Measurements from ENCODE around the gene GUF1. TPM values are rescaled to one million over a fixed set of nuclear protein-coding genes. Genes with fewer than 3 reads are reported as not detected.

GUF1 gene, protein sequence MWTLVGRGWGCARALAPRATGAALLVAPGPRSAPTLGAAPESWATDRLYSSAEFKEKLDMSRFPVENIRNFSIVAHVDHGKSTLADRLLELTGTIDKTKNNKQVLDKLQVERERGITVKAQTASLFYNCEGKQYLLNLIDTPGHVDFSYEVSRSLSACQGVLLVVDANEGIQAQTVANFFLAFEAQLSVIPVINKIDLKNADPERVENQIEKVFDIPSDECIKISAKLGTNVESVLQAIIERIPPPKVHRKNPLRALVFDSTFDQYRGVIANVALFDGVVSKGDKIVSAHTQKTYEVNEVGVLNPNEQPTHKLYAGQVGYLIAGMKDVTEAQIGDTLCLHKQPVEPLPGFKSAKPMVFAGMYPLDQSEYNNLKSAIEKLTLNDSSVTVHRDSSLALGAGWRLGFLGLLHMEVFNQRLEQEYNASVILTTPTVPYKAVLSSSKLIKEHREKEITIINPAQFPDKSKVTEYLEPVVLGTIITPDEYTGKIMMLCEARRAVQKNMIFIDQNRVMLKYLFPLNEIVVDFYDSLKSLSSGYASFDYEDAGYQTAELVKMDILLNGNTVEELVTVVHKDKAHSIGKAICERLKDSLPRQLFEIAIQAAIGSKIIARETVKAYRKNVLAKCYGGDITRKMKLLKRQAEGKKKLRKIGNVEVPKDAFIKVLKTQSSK
- total RNA-seq: 10 to 100 TPM; 15.5 to 26.0 (median 25.0) TPM
- 10 to 100 TPM; 11.0 to 11.3 TPM for polyA plus RNA-seq
- 33.1 reads per million, percentile 62 among the genes with 10 or more reads in this experiment for total RNA-seq

DNA sequence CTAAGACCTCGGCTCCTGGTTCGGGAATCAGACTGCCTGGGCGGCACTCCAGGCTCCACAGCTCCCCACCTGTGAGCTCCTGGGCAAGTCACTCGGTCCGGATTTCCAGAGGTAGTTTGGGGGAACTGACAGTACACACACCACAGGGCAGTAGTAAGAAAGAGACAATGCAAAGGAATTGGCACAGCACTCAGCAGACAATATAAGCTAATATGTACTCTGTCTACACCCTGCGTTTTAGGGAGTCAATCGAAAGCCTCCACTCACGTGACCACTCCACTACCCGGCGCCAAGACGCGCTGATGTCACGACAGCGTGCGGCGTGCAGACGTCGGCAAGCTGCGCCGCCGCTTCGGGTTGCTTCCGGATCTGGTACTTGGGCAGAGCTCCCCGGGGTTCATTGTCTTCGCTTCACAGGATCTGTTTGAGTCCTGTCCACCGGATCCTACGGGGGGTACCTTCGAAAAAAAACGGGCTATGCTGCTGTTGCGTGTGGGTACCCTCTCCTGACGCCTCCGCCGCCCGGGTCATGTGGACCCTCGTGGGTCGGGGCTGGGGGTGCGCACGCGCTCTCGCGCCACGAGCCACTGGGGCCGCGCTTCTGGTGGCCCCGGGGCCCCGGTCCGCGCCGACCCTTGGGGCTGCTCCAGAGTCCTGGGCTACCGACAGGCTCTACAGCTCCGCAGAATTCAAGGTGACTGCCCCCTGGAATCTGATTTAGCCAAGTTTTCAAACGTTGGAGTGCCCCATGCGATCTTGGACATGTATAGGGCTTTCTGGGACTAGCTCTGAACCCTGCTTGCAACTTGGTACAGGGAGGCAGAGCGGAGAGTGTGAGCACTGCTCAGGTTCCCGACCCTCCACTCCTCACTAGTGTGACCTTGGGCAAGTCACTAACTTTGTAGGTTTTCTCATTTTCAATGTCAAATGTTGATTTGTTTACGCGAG lies at the start of gene GUF1:
Gene GUF1 (plus strand): TSS at position 327 of the 948 bp plus-strand sequence. CDS start 203 bp downstream, at position 530.
- POLR2A ChIA-PET: interaction anchor here (0.8 to 3.7 kb wide), 11 partner anchors 9 to 53 kb away, joined by 3 to 41 read pairs (median 5); partner anchors contain the start of gene GNPDA2
- peak within 1 kb of the TSS; percentile 98 for H3K27ac ChIP-seq (ENCODE audit: low read depth, low read length)
- peaks cover 8 to 15% of the 10 kb centered on the region in 2 donors for H3K4me1 ChIP-seq (ENCODE audit: control insufficient read depth in 2 of 2, insufficient read depth in 2 of 2, low read length in 2 of 2)
- Mint-ChIP-seq H3K4me1 (peaks cover 9 to 56% (median 42%) of the 10 kb centered on the region in 7 donors), H3K9me3 (no peaks in the 10 kb centered on the region), H3K27ac (peak within 1 kb of the TSS; percentile 98 to 100 (median 99)), H3K36me3 (peaks cover 0 to 8% (median 3%) of the 10 kb centered on the region in 5 donors), H3K4me3 (peak within 1 kb of the TSS; percentile 84 to 99 (median 98)), H3K27me3 (peaks cover 0 to 2% (median 0%) of the 10 kb centered on the region in 5 donors)
- H3K36me3 ChIP-seq (ENCODE audit: control insufficient read depth in 2 of 3, insufficient read depth in 3 of 3, low read length in 3 of 3): peaks cover 0 to 11% (median 7%) of the 10 kb centered on the region in 3 experiments
- peak within 1 kb of the TSS; percentile 94 for H3K4me3 ChIP-seq (ENCODE audit: low read length)
- DNase-seq: peak; percentile 81 to 93 (median 91)
- intact Hi-C loops (cut with micrococcal nuclease): loop anchor here (1.0 to 2.0 kb wide), 3 partner anchors 18 to 49 kb away; partner anchors contain the start of gene GNPDA2 (in 2 of the 2)
- peak; percentile 96 for ATAC-seq
- H3K27me3 ChIP-seq (ENCODE audit: control insufficient read depth in 2 of 2, insufficient read depth in 2 of 2, low read length in 2 of 2): no peaks in the 10 kb centered on the region
- H3K9me3 ChIP-seq (ENCODE audit: control insufficient read depth in 2 of 3, low read length in 3 of 3): no peaks in the 10 kb centered on the region
- CTCF ChIA-PET: no interaction called here

DNA sequence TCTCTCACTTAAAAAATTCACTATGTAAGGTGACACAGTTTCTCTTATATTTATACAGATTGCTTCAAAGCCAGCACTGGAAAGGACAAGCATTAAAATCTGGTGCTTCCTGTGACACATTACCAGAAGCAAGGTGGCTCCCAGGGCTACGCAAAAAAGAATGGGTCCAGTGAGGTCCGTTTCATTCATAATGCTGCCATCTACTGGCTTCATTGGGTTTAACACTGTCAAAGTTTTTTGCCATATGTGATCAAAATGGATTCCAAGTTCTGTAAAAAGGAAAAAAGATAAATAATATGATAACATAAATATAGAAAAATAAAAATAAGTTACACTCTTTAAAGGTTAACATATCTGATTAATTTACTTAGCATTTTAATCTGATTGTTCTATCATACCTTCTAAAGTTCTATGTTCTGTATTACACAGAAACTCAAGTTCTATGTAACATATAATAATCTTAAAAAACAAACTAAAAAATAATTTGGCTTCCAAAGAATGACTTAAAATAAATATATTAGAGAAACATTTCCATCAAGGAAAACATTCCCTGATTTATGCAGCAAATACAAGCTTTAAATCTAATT lies 48.8 kb upstream of the GUF1 start:
- Mint-ChIP-seq H3K9me3 (no peaks in the 10 kb centered on the region), H3K27ac (no peak overlapping the region), H3K4me3 (no peak overlapping the region), H3K36me3 (no peaks in the 10 kb centered on the region), H3K4me1 (peaks cover 0 to 4% (median 0%) of the 10 kb centered on the region in 7 donors), H3K27me3 (peaks cover 0 to 4% (median 0%) of the 10 kb centered on the region in 5 donors)
- H3K9me3 ChIP-seq (ENCODE audit: control insufficient read depth in 2 of 3, low read length in 3 of 3): no peaks in the 10 kb centered on the region
- peak in 8 of 9 donors; percentile 11 to 46 (median 31) for DNase-seq
- H3K36me3 ChIP-seq (ENCODE audit: control insufficient read depth in 2 of 3, insufficient read depth in 3 of 3, low read length in 3 of 3): no peaks in the 10 kb centered on the region
- no peaks in the 10 kb centered on the region for H3K27me3 ChIP-seq (ENCODE audit: control insufficient read depth in 2 of 2, insufficient read depth in 2 of 2, low read length in 2 of 2)
- intact Hi-C loops (cut with micrococcal nuclease): loop anchor here (1.0 to 10.0 kb wide), 5 partner anchors 49 to 1635 kb away; partner anchors contain the start of genes GUF1 (in 1 of the 2) and KCTD8 (in 1 of the 2)
- ATAC-seq: peak; percentile 85
- CTCF ChIA-PET: interaction anchor here (1.0 kb wide), 1 partner anchor 15 kb away, joined by 3 read pairs; no protein-coding TSS in a partner anchor
- no peaks in the 10 kb centered on the region for H3K4me1 ChIP-seq (ENCODE audit: control insufficient read depth in 2 of 2, insufficient read depth in 2 of 2, low read length in 2 of 2)
- POLR2A ChIA-PET: no interaction called here
- no peak overlapping the region for H3K27ac ChIP-seq (ENCODE audit: low read depth, low read length)
- H3K4me3 ChIP-seq (ENCODE audit: low read length): no peak overlapping the region

DNA sequence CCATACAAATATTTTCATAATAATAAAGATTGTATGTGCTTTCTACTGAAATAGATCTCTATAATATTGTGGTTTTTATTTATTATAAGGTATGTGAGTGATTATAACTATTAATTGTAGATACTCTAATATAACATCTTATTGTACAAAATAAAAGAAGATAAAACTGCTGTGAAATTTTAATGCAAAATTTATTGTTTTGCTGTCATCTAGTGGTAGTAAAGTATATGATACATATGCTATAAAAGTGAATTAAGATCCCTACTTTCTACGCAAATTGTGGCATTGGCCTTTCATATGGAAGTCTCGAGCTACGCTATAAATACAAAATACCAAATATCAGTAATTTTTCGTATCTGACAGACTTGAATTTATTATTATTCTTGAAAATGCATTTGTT lies 46.1 kb upstream of the GUF1 start:
- POLR2A ChIA-PET: no interaction called here
- Mint-ChIP-seq H3K9me3 (no peaks in the 10 kb centered on the region), H3K36me3 (no peaks in the 10 kb centered on the region), H3K4me3 (no peak overlapping the region), H3K4me1 (peaks cover 0 to 4% (median 0%) of the 10 kb centered on the region in 7 donors), H3K27me3 (peaks cover 0 to 10% (median 8%) of the 10 kb centered on the region in 5 donors), H3K27ac (no peak overlapping the region)
- Histone ChIP-seq H3K9me3 (ENCODE audit: control insufficient read depth in 2 of 3, low read length in 3 of 3) (no peaks in the 10 kb centered on the region), H3K4me3 (ENCODE audit: low read length) (no peak overlapping the region), H3K27ac (ENCODE audit: low read depth, low read length) (no peak overlapping the region), H3K36me3 (ENCODE audit: control insufficient read depth in 2 of 3, insufficient read depth in 3 of 3, low read length in 3 of 3) (no peaks in the 10 kb centered on the region), H3K27me3 (ENCODE audit: control insufficient read depth in 2 of 2, insufficient read depth in 2 of 2, low read length in 2 of 2) (no peaks in the 10 kb centered on the region), H3K4me1 (ENCODE audit: control insufficient read depth in 2 of 2, insufficient read depth in 2 of 2, low read length in 2 of 2) (no peaks in the 10 kb centered on the region)
- DNase-seq: no peak
- intact Hi-C loops (cut with micrococcal nuclease): no loop called here
- CTCF ChIA-PET: no interaction called here
- ATAC-seq: no peak

DNA sequence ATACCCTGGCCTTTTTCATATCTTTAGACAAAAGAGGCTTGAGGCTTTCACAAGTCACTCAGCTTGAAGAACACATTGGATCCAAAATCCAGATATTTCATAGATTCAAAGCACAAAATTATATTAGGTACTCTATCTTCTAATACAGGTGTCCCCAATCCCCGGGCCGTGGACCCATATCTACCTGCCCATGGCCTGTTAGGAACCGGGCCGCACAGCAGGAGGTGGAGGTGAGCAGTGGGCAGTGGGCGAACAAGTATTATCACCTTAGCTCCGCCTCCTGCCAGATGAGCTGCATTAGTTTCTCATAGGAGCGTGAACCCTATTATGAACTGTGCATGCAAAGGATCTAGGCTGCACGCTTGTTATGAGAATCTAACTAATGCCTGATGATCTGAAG lies 45.5 kb upstream of the GUF1 start:
- Mint-ChIP-seq H3K27me3 (peaks cover 0 to 11% (median 8%) of the 10 kb centered on the region in 5 donors), H3K4me3 (no peak overlapping the region)
- CTCF ChIA-PET: no interaction called here

GRCh38 chr4:44638091-44638490 lies 40.1 kb upstream of the GUF1 start:
- ATAC-seq: no peak
- Mint-ChIP-seq H3K9me3 (peaks cover 3 to 7% (median 5%) of the 10 kb centered on the region in 11 donors), H3K27me3 (peaks cover 0 to 22% (median 12%) of the 10 kb centered on the region in 5 donors), H3K4me3 (no peak overlapping the region), H3K27ac (no peak overlapping the region), H3K4me1 (no peaks in the 10 kb centered on the region), H3K36me3 (peaks cover 0 to 5% (median 5%) of the 10 kb centered on the region in 5 donors)
- intact Hi-C loops (cut with micrococcal nuclease): no loop called here
- Histone ChIP-seq H3K4me3 (ENCODE audit: low read length) (no peak overlapping the region), H3K4me1 (ENCODE audit: control insufficient read depth in 2 of 2, insufficient read depth in 2 of 2, low read length in 2 of 2) (no peaks in the 10 kb centered on the region), H3K36me3 (ENCODE audit: control insufficient read depth in 2 of 3, insufficient read depth in 3 of 3, low read length in 3 of 3) (no peaks in the 10 kb centered on the region), H3K27ac (ENCODE audit: low read depth, low read length) (no peak overlapping the region), H3K9me3 (ENCODE audit: control insufficient read depth in 2 of 3, low read length in 3 of 3) (no peaks in the 10 kb centered on the region), H3K27me3 (ENCODE audit: control insufficient read depth in 2 of 2, insufficient read depth in 2 of 2, low read length in 2 of 2) (no peaks in the 10 kb centered on the region)
- ChIA-PET POLR2A (no interaction called here), CTCF (no interaction called here)
- DNase-seq: no peak

More for the DNA sequence above, 45.5 kb upstream of the GUF1 start:
- Histone ChIP-seq H3K4me3 (ENCODE audit: low read length) (no peak overlapping the region), H3K27ac (ENCODE audit: low read depth, low read length) (no peak overlapping the region), H3K36me3 (ENCODE audit: control insufficient read depth in 2 of 3, insufficient read depth in 3 of 3, low read length in 3 of 3) (no peaks in the 10 kb centered on the region), H3K27me3 (ENCODE audit: control insufficient read depth in 2 of 2, insufficient read depth in 2 of 2, low read length in 2 of 2) (no peaks in the 10 kb centered on the region), H3K4me1 (ENCODE audit: control insufficient read depth in 2 of 2, insufficient read depth in 2 of 2, low read length in 2 of 2) (no peaks in the 10 kb centered on the region), H3K9me3 (ENCODE audit: control insufficient read depth in 2 of 3, low read length in 3 of 3) (no peaks in the 10 kb centered on the region)
- Mint-ChIP-seq H3K36me3 (no peaks in the 10 kb centered on the region), H3K27ac (no peak overlapping the region), H3K4me1 (peaks cover 0 to 4% (median 0%) of the 10 kb centered on the region in 7 donors), H3K9me3 (no peaks in the 10 kb centered on the region)
- ATAC-seq (no peak), DNase-seq (no peak)
- intact Hi-C loops (cut with micrococcal nuclease): no loop called here
- POLR2A ChIA-PET: no interaction called here

Measured in naive thymus-derived CD4-positive, alpha-beta T cell (primary cell).